Raji (cell line): ENCODE data around the gene FPR3.

Experiments
- POLR2A ChIP-seq: IDR thresholded peaks from 2 replicates; pipeline ENCODE4 v1.6.1; 2011; ENCODE audit warnings: low read depth, low read length, control low read depth; ENCODE audit not compliant: insufficient read depth

The FPR3 gene

DNA sequence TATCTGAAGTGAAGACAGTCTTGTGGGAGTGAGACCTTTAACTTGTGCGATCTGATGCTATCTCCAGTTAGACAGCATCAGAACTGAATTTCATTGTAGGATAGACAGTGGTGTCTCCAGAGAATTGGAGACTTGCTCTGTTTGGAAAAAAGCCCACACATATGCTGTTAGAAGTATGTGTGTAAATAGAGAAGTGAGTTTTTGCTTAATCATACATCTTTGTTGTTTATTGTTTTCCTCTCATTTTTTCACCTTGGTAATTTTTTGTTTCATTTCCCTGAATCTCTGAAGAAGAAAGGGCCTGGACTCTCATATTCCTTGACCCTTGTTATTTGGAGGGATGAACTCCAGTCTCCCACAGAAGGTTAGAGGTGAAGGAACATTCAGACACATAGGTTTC, 21.8 kb downstream of the FPR3 start:
- no peak for TF ChIP-seq POLR2A

DNA sequence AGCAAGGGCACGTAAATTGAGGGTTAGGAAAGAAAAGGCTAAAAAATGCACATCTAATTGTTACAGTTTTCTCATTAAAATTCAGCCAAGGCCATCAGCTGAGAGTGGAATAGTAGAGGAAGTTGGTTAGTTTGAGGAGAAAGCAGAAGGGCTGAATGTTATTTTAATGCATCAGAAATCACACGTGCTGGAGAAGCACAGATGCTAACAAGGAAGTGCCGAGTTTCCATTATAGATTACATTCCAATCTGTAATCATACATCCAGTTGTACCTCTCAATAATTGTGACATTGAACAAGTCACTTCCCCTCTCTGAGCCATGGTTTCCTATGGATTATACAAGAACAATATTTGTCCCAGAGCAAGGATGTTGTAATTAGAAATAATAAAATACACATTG, 25.1 kb downstream of the FPR3 start:
- no peak for TF ChIP-seq POLR2A

DNA sequence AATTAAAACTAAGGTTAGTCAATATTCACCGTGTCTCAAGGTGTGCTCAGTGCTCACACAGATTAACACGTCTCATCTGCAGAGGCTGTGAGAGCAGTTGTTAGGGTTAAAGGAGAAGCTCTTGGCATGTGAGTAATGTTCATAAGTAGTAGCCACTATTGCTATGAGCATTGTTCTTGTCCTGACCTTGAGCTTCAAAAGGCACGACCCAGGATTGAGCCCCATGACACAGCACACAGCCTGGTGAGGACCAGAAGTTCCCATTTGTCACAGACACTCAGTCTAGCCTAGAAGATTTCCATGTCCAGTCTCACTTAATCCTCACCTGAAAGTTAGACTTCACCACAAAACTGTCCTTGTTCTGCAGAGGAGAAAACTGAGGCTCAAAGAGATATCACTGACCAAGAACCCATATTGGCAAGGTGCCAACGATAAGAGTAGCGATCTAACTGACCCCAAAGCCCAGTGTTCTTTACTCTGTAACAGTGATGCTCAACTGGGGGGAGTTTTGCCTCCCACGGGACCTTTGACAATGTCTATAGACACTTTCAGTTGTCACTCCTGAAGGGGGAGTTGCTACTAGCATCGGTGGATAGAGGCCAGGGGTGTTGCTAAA, 26.0 kb downstream of the FPR3 start:
- TF ChIP-seq POLR2A, result no peak

GRCh38 chr19:51821456-51821855, 26.5 kb downstream of the FPR3 start:
- TF ChIP-seq POLR2A, result no peak

GRCh38 chr19:51821921-51822320, 27.0 kb downstream of the FPR3 start:
- TF ChIP-seq POLR2A, result no peak

- TF ChIP-seq POLR2A, result no peak
These were observed 27.4 kb downstream of the FPR3 start for GRCh38 chr19:51822325-51822724.

GRCh38 chr19:51822946-51823345, 28.0 kb downstream of the FPR3 start:
- TF ChIP-seq POLR2A, result no peak

DNA sequence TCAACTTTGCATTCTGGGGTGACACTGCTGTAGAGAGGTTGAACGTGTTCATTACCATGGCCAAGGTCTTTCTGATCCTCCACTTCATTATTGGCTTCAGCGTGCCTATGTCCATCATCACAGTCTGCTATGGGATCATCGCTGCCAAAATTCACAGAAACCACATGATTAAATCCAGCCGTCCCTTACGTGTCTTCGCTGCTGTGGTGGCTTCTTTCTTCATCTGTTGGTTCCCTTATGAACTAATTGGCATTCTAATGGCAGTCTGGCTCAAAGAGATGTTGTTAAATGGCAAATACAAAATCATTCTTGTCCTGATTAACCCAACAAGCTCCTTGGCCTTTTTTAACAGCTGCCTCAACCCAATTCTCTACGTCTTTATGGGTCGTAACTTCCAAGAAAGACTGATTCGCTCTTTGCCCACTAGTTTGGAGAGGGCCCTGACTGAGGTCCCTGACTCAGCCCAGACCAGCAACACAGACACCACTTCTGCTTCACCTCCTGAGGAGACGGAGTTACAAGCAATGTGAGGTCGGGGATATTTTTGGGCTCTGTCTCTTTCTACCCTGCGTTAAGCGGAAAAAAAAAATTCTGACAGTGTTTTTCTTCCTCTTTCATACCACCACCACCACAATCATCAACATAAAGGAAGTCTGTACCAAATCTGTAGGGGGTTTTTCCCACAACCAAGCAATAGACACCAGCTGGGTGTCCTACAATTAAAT, 29.5 kb downstream of the FPR3 start:
- TF ChIP-seq POLR2A, result no peak

DNA sequence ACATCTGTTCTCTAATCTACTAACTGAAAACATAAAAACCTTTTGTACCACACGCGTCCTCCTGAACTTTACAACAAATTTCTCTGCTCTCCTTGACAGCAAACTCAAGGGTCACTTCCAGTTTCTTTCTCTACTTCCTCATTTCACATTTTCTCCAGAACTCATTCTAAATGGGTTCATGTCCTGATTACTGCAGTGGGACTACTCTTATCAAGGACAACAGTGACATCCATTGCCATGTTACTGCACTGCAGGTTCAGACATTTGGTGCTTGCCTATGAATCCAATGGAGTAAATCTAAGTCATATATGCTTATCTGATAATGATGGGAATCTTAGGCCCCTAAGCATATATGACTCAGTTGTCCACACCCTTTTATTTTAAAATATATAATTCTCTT, 35.3 kb downstream of the FPR3 start:
- no peak for TF ChIP-seq POLR2A

DNA sequence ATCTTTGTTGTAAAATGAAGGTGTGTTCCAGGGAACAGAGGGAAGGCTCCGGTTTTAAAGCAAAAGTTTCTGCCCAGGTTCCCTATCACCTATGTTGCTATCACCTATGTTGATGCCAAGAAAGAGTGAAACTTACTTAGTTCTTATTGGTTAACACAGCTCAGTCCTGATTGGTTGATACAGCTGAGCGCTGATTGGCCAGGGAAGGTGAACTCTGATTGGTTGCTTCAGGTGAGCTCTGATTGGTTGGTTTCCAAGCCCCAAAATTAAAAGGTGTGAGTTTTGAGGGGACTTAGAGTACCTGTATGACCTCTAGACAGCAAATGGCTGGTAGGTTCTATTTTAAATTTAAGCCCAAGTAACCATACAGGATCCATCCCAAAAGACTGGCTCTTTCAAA, 42.2 kb downstream of the FPR3 start:
- no peak for TF ChIP-seq POLR2A

DNA sequence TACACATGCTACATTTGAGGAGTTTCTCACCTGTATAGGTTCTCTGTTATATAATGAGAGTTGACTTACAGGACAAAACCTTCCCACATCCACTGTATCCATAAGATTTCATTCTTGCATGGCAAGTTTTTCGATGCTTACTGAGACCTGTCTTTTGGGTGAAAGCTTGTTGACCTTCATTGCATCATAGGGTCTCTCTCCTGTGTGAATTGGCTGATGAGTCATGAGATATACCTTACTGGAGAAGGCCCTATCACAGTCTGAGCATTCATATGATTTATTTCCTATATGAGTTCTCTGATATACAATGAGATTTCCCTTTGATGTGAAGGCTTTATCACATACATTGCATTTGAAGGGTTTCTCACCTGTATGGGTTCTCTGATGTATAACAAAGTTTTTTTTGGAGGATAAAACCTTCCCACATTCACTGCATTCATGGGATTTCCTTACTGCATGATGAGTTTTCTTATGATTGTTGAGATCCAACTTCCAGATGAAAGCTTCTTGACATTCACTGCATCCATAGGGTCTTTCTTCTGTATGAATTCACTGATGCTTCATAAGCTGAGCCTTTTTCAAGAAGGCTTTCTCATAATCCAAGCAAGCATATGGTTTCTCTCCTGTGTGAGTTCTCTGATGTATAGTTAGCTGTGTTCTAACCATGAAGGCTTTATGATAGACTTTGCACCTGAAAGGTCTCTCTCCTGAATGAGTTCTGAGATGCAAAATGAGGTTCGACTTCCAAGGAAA, 67.1 kb downstream of the FPR3 start:
- TF ChIP-seq POLR2A, result no peak

GRCh38 chr19:51873097-51873496, 78.1 kb downstream of the FPR3 start:
- TF ChIP-seq POLR2A, result no peak
